DMS114 treated with DMSO at 0.1 percent for 48 hours (cell line): Measurements from ENCODE around the gene DHX58.

ENCODE experiments used
- DNase-seq: peaks from one replicate; lab custom pipeline; 2025; ENCODE audit not compliant: unreplicated experiment; lab: John Stamatoyannopoulos, UW

The DHX58 gene

GRCh38 chr17:42130310-42130936, 17.9 kb upstream of the DHX58 start:
- DNase-seq = no peak

GRCh38 chr17:42129109-42129837, 16.8 kb upstream of the DHX58 start:
- DNase-seq = no peak

- no peak for DNase-seq
Observed at GRCh38 chr17:42127414-42127813, 14.9 kb upstream of the DHX58 start.

GRCh38 chr17:42126836-42127235, 14.3 kb upstream of the DHX58 start:
- no peak for DNase-seq

GRCh38 chr17:42125565-42125964, 13.1 kb upstream of the DHX58 start:
- DNase-seq = no peak

- DNase-seq = no peak
Observed at GRCh38 chr17:42124256-42124655, 11.7 kb upstream of the DHX58 start.

- DNase-seq = no peak
Observed at GRCh38 chr17:42122371-42123303, 10.1 kb upstream of the DHX58 start, which contains the start of gene HSPB9. Gene HSPB9 (plus strand): TSS chr17:42122804. CDS start chr17:42122851, 47 bp downstream.

- peak; percentile 73 for DNase-seq
Observed at GRCh38 chr17:42120770-42121769, 8.6 kb upstream of the DHX58 start, which contains the start of gene KAT2A. Gene KAT2A (minus strand): TSS chr17:42121367. CDS start chr17:42121304, 63 bp downstream.

- no peak for DNase-seq
Observed at GRCh38 chr17:42120161-42120769, 7.8 kb upstream of the DHX58 start.

GRCh38 chr17:42119301-42119700, 6.8 kb upstream of the DHX58 start:
- DNase-seq = no peak

- no peak for DNase-seq
Observed at GRCh38 chr17:42118545-42118944, 6.0 kb upstream of the DHX58 start.

GRCh38 chr17:42118126-42118510, 5.6 kb upstream of the DHX58 start:
- no peak for DNase-seq

GRCh38 chr17:42117397-42118125, 5.0 kb upstream of the DHX58 start:
- DNase-seq = no peak

GRCh38 chr17:42116705-42117396, 4.3 kb upstream of the DHX58 start:
- peak; percentile 72 for DNase-seq

GRCh38 chr17:42114118-42114517, 1.6 kb upstream of the DHX58 start:
- DNase-seq = no peak

- no peak for DNase-seq
Observed at GRCh38 chr17:42113293-42114069, 967 bp upstream of the DHX58 start.

- DNase-seq = no peak
Observed at GRCh38 chr17:42111871-42112551, 503 bp downstream of the DHX58 start.
